ENCODE measurements around the gene ART3.

Gene ART3

GRCh38 chr4:76074993-76075600 is 588 bp downstream of the ART3 start:
- no peak for DNase-seq

- no peak for DNase-seq
These were observed 3.6 kb downstream of the ART3 start for GRCh38 chr4:76078033-76078613.

- no peak for DNase-seq
These were observed 9.0 kb downstream of the ART3 start for GRCh38 chr4:76083386-76083988.

GRCh38 chr4:76084542-76084941 is 10.0 kb downstream of the ART3 start:
- no peak for DNase-seq

- no peak for DNase-seq
These were observed 12.7 kb downstream of the ART3 start for GRCh38 chr4:76087007-76087769.

GRCh38 chr4:76088719-76089118 is 14.2 kb downstream of the ART3 start:
- DNase-seq: no peak

- no peak for DNase-seq
These were observed 15.8 kb downstream of the ART3 start for GRCh38 chr4:76090241-76090691.

GRCh38 chr4:76091052-76091451 is 16.5 kb downstream of the ART3 start:
- DNase-seq: no peak

GRCh38 chr4:76095568-76095967 is 21.1 kb downstream of the ART3 start:
- no peak for DNase-seq

GRCh38 chr4:76096076-76096475 is 21.6 kb downstream of the ART3 start:
- DNase-seq: no peak

- no peak for DNase-seq
These were observed 31.1 kb downstream of the ART3 start for GRCh38 chr4:76105652-76106051.

- no peak for DNase-seq
These were observed 31.9 kb downstream of the ART3 start for GRCh38 chr4:76106442-76106841.

GRCh38 chr4:76108467-76109181 is 34.1 kb downstream of the ART3 start:
- DNase-seq: no peak

- no peak for DNase-seq
These were observed 42.3 kb downstream of the ART3 start for GRCh38 chr4:76116821-76117220.

GRCh38 chr4:76117536-76117935 is 43.0 kb downstream of the ART3 start:
- DNase-seq: no peak

- no peak for DNase-seq
These were observed 45.7 kb downstream of the ART3 start for GRCh38 chr4:76120199-76120598.

GRCh38 chr4:76125816-76126215 is 51.3 kb downstream of the ART3 start:
- DNase-seq: no peak

- no peak for DNase-seq
These were observed 53.2 kb downstream of the ART3 start for GRCh38 chr4:76127754-76128153.

GRCh38 chr4:76141241-76141640 is 66.7 kb downstream of the ART3 start:
- no peak for DNase-seq

GRCh38 chr4:76144546-76144945 is 70.0 kb downstream of the ART3 start:
- no peak for DNase-seq

GRCh38 chr4:76147454-76148141 is 73.1 kb downstream of the ART3 start:
- DNase-seq: peak; percentile 32

GRCh38 chr4:76148142-76148865 is 73.8 kb downstream of the ART3 start, which contains the start of gene NUP54:
NUP54 (minus strand) TSS chr4:76148397; CDS start chr4:76148374, 23 bp downstream.
- DNase-seq: peak; percentile 45

Measured in 8988T (cell line).